RWPE1 (cell line): ENCODE results near the gene SMC3.

Experiments
- CTCF ChIA-PET: fragments of 350-600 bp; sonication (Branson Sonifier 250); formaldehyde crosslinking; extraction: SDS; loops from one replicate; lab custom pipeline; 2021; lab: Yijun Ruan, JAX
- POLR2A ChIA-PET: fragments of 400-600 bp; formaldehyde crosslinking; extraction: SDS; loops from one replicate; lab custom pipeline; 2020; ENCODE audit warnings: antibody characterized with exemption; ENCODE audit not compliant: low non-redundant PET; lab: Yijun Ruan, JAX
- DNase-seq: peaks from one replicate; pipeline ENCODE4 v3.0.0; 2012; ENCODE audit warnings: low spot score
- H3K27ac ChIP-seq: fragments of 450-650 bp; 2 replicates; pipeline ENCODE4 v1.5.1; 2017
- CTCF ChIP-seq: fragments of 450-650 bp; conservative IDR thresholded peaks from 2 replicates; pipeline ENCODE4 v1.5.1; 2017; ENCODE audit warnings: low read depth, mild to moderate bottlenecking

SMC3 gene

GRCh38 chr10:110615057-110615747 lies 47.7 kb downstream of the SMC3 start:
- CTCF ChIA-PET: interaction anchor here (0.7 to 1.4 kb wide), 3 partner anchors 57 to 286 kb away, joined by 3 to 5 read pairs (median 5); no protein-coding TSS in a partner anchor
- POLR2A ChIA-PET: no interaction called here
- no peak for DNase-seq
- TF ChIP-seq CTCF: no peak
- no peak overlapping the region for H3K27ac ChIP-seq

- no peak for TF ChIP-seq CTCF
- H3K27ac ChIP-seq: no peak overlapping the region
- ChIA-PET CTCF (interaction anchor here (1.4 to 1.5 kb wide), 2 partner anchors 56 kb away, joined by 5 to 8 read pairs; no protein-coding TSS in a partner anchor), POLR2A (no interaction called here)
- no peak for DNase-seq
Measured at GRCh38 chr10:110616493-110617033, 49.1 kb downstream of the SMC3 start.

- CTCF ChIA-PET: interaction anchor here (0.6 to 1.5 kb wide), 2 partner anchors 37 to 55 kb away, joined by 3 to 8 read pairs; no protein-coding TSS in a partner anchor
- no peak for TF ChIP-seq CTCF
- DNase-seq: no peak
Measured at GRCh38 chr10:110617425-110618229, 50.1 kb downstream of the SMC3 start.

GRCh38 chr10:110618230-110618610 lies 50.7 kb downstream of the SMC3 start:
- ChIA-PET CTCF (interaction anchor here (0.9 to 1.1 kb wide), 2 partner anchors 12 to 54 kb away, joined by 3 read pairs; no protein-coding TSS in a partner anchor), POLR2A (interaction anchor here (0.5 kb wide), 1 partner anchor 491 kb away, joined by 4 read pairs; no protein-coding TSS in a partner anchor)
- no peak for DNase-seq
- H3K27ac ChIP-seq: no peak overlapping the region
- no peak for TF ChIP-seq CTCF

More at GRCh38 chr10:110617425-110618229, 50.1 kb downstream of the SMC3 start:
- POLR2A ChIA-PET: no interaction called here
- no peak overlapping the region for H3K27ac ChIP-seq

GRCh38 chr10:110619514-110620397 lies 52.3 kb downstream of the SMC3 start:
- H3K27ac ChIP-seq: no peak overlapping the region
- ChIA-PET POLR2A (no interaction called here), CTCF (interaction anchor here (0.6 to 1.1 kb wide), 3 partner anchors 9 to 205 kb away, joined by 3 to 5 read pairs (median 3); no protein-coding TSS in a partner anchor)
- TF ChIP-seq CTCF: no peak
- no peak for DNase-seq
